Measurements from ENCODE around the gene VWC2.
"Not testable (repeated sequence)": the region's sequence is repeated elsewhere in the genome, so short reads cannot be mapped to it uniquely, and the experiment has no call there.

The VWC2 gene

DNA sequence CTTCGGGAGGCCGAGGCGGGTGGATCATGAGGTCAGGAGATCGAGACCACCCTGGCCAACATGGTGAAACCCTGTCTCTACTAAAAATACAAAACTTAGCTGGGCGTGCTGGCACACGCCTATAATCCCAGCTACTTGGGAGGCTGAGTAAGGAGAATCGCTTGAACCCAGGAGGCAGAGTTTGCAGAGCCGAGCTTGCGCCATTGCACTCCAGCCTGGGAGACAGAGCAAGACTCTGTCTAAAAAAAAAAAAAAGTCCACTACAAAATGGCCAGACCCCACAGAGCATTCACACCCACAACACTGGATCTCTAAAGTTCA lies 78.1 kb downstream of the VWC2 start:
- not testable (repeated sequence) for DNase-seq (ENCODE audit: low spot score)

DNA sequence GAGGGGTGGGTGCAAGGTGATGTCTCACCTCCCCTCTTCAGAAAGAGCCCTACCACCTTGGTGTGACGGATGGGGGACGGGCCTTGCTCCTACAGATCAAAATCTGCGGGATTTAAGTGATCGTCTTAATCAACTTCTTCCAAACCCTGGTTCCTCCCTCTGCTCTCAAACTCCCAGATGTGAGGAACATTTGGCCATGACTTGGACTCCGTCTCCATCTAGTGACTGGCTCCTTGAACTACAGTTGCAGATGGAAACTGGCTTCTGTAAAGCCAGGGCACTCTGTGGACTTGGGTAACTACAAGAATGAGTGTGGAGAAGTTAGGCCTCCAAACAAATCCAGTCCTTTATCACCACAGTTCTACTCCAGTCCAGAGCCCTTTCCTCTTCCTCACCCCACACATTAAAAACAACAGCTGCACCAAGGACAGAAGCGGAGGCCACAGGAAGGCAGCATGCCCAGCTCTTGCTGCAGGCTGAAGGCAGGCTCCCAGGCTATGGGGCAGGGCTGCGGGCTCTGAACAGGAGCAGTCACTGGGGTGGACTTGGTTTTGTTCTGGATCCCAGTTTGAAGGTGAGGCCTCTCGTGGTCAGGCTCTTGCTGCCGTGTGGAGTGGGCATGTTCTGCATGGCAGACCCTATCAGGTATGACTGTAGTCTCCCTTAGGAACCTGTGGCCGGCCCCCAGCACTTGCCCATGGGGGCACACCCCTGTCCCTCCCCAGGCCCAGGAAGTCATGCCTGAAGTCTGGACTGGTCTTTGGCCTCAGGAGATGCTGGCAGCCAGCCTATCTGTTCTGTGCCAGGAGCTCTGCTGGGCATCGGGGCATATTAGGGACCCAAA lies 79.4 kb downstream of the VWC2 start:
- DNase-seq (ENCODE audit: low spot score) = peak; percentile 59

- no peak for DNase-seq (ENCODE audit: low spot score)
Measured at GRCh38 chr7:49855281-49855980, 82.0 kb downstream of the VWC2 start.

DNA sequence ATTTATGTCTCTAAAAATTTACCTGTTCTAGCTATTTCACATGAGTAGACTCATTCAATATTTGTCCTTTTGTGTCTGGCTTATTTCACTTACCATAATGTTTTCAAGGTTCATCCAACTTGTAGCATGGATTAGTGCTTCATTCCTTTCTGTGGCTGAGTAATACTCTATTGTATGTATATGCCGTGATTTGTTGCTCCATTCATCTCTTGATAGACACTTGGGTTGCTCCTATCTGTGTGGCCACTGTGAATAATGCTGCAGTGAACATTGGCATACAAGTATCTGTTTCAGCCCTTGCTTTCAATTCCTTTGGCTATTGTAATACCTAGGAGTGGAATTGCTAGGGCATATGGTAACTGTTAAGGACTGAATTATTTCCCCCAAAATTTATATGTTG lies 86.9 kb downstream of the VWC2 start:
- no peak for DNase-seq (ENCODE audit: low spot score)

DNA sequence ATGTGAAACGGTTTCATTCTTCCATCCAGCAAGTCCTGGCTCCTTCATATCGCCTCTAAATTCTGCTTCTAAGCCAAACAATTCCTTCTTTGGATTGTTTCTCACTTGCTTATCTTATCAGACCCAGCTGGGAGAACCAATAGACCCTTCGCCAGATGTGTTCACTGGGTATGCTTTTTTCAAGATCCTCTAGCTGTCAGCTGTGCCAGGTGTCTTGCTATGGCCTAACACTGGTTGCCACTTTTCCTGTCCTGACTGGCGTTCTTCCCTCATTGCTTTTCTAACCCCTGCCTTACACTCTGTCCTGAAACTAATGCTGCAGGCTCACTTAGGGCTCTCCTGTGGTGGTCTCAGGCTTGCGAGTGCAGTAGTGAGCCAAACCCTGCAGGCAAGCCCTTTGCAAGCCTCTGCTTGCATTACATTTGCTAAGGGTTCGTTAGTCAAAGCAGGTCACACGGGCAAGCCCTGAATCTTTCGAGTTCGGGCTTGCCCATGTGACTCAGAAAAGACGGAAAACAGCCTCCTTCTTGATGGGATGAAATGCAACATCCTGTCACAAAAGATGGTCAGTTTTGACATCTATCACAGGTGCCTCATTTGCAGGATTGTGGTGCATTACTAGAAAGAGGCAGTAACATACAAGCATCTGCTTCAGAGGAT lies 92.8 kb downstream of the VWC2 start:
- DNase-seq (ENCODE audit: low spot score) = no peak

- DNase-seq (ENCODE audit: low spot score) = no peak
Measured at GRCh38 chr7:49866910-49867309, 93.5 kb downstream of the VWC2 start.

- DNase-seq (ENCODE audit: low spot score) = no peak
Measured at GRCh38 chr7:49873420-49873819, 100.0 kb downstream of the VWC2 start.

DNA sequence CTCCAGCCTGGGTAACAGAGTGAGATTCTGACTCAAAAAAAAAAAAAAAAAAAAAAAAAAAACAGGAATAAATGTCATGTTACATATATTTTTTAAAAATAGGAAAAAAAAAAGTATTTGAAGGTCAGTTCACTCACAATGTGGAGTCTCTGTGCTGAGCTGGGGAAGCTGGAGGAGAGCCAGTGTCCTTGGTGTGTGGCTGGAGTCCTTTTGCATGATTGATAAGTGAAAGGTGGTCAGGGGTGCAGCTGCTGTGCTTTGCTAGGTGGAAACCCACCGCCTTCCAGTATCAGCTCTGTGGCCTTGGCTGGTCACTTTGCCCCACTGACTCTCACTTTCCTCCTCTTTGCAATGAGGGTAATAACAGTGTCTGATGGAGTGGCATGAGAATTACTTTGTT lies 101.9 kb downstream of the VWC2 start:
- DNase-seq (ENCODE audit: low spot score) = no peak

- no peak for DNase-seq (ENCODE audit: low spot score)
Measured at GRCh38 chr7:49876202-49876601, 102.8 kb downstream of the VWC2 start.

GRCh38 chr7:49878089-49878488 lies 104.7 kb downstream of the VWC2 start:
- DNase-seq (ENCODE audit: low spot score) = no peak

DNA sequence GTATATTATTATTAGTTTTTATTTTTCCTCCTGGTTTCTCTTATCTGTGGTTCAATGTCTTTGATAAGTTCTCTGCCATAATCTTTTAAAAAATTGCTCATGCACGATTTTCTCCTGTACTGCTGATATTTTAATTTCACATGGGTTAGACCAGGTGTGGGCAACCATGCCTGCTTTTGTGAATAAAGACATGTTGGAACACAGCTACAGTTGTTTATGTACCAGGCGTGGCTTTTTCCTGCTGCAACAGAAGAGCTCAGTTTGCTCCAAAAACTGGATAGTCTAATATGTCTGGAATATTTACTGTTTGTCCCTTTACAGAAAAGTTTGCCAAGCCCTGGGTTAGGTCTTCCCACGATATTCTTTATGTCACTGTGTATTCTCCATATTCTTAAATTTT lies 105.2 kb downstream of the VWC2 start:
- no peak for DNase-seq (ENCODE audit: low spot score)

GRCh38 chr7:49883933-49884332 lies 110.5 kb downstream of the VWC2 start:
- no peak for DNase-seq (ENCODE audit: low spot score)

DNA sequence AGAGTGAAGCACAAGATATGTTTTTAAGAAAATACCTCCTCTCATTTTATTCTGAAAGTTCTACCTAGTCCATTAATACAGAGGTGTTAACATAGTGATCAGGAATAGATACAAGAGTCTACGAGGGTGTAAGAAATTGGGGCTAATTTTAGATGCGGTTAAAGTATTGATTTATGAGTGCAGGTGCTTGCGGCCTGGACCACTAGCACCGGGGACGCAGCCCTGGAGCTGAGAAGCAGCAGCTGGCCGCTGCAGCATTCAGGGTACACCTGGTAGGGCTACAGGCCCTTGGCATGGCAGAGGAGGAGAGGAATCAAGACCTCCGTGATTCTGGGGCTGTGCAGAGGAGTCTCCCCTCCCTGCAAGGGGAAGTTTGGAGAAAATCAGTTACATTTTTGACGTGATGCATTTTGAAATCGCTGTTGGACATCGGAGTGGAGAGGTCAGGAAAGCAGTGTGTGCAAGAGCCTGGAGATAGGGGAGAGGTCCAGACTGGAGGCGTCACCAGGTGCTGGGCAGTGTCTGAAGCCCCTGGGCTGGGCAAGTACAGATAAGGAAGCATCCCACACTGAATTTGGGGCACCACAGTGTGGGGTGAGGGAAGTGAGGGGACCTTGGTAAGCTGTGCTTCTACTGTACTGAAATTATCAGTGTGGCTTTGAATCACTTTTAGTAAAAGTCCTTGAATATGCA lies 112.3 kb downstream of the VWC2 start:
- no peak for DNase-seq (ENCODE audit: low spot score)

- no peak for DNase-seq (ENCODE audit: low spot score)
Measured at GRCh38 chr7:49892481-49892880, 119.0 kb downstream of the VWC2 start.

DNA sequence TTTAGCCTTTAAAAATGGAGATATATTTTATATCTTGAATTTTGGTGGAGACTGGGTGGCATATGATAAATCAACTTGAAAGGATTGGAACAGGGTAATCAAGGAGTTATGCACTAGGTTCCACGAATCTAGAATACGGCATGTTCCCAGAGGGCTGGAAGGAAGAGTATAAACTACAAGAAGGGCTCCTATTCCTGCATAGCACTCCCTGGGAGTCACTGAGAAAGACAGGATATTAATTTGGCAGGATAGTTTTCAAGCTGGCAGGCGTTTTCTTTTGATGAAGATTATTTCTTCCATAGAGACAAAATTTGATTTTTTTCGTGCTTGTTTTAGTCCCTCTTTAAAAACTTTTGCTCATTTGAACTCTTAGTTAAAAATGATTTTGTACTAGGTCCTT lies 119.7 kb downstream of the VWC2 start:
- DNase-seq (ENCODE audit: low spot score) = no peak

GRCh38 chr7:49894543-49894942 lies 121.1 kb downstream of the VWC2 start:
- DNase-seq (ENCODE audit: low spot score) = peak; percentile 11

- DNase-seq (ENCODE audit: low spot score) = no peak
Measured at GRCh38 chr7:49911909-49912308, 138.5 kb downstream of the VWC2 start.

DNA sequence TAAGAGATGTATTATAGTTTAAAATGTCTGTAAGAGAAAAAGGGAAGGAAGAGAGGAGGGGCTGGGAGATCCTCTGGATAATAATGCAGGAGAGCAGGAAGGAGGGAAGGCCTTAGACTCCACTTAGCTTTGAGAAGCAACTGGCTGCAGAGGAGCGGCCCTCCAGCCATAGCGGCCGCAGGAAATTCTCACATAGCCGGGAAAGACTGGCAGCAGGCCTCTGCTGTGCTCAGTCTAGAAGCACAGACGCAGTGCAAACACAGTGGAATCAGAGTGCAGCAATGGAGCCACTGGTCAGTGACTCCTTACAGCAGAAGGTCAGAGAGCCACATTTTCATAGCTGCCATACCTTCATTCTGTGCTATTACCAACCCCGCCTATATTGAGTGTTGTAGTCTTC lies 153.3 kb downstream of the VWC2 start:
- no peak for DNase-seq (ENCODE audit: low spot score)

DNA sequence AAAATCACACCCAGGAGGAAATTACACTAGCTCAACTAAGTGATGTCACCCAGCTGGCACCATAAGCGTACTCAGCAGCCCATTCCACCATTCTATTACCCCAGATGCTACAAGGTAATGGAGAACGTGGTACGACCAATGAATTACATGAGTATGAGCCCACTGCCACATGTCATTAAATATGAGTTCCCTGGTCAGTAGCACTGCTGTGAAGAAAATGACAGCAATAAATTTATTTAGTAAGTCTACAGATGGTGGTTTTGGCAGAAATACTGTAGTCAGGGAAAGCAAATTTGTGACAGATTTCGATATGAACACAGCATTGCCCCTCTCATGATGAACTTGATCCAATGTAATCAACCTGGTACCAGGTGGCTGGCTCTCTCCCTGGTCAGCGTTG lies 154.2 kb downstream of the VWC2 start:
- no peak for DNase-seq (ENCODE audit: low spot score)

GRCh38 chr7:49928787-49929186 lies 155.3 kb downstream of the VWC2 start:
- DNase-seq (ENCODE audit: low spot score) = no peak

DNA sequence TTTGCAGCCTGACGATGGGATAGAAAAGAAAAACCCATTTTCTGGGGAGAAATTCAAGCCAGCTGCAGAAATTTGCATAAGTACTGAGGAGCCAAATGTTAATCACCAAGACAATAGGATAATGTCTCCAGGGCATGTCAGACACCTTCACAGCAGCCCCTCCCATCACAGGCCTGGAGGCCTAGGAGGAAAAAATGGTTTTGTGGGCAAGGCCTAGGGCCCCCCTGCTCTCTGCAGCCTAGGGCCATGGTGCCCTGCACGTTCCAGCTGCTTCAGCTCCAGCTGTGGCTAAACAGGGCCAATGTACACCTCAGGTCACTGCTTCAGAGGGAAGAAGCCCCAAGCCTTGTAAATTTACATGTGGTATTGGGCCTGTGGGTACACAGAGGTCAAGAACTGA lies 158.2 kb downstream of the VWC2 start:
- no peak for DNase-seq (ENCODE audit: low spot score)

- DNase-seq (ENCODE audit: low spot score) = no peak
Measured at GRCh38 chr7:49937608-49938007, 164.2 kb downstream of the VWC2 start.
